GM18909 (cell line): ENCODE measurements around the gene CYP24A1.

ENCODE experiments used
- ATAC-seq: cut with Tn5 transposase; IDR thresholded peaks from one replicate; pipeline ENCODE4 v1.9.1; 2021; ENCODE audit warnings: mild to moderate bottlenecking; ENCODE audit not compliant: unreplicated experiment, poor library complexity

Gene CYP24A1

DNA sequence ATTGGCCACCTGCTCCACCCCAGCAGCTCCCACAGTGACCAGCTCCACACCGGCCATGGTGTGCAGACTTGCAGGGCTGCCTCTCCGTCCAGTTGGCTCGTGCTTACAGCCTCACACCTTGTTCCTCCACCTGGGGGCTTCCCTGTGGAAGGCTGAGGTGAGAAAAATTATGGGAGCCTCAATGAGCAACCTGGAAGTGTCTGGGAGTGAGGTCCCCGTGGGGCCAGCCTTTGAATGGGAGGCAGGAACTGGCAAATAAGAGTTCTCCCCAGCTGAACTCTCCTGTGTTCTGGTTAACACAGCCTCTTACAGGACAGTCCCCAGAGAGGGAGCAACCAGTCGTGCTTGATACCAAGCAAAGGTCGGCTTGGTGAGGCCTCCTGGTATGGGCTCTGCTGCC lies 30.3 kb upstream of the CYP24A1 start:
- ATAC-seq = no peak

DNA sequence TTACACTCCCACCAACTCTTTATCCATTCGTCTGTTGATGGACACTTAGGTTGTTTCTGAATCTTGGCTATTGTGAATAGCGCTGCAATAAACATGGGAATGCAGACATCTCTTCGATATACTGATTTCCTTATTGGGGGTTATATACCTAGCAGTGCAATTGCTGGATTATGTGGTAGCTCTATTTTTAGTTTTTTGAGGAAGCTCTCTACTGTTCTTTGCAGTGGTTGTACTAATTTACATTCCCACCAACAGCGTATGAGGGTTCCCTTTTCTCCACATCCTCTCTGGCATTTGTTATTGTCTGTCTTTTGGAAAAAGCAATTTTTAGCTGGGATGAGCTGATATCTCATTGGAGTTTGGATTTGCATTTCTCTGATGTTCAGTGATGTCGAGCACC lies 29.5 kb upstream of the CYP24A1 start:
- ATAC-seq = no peak

DNA sequence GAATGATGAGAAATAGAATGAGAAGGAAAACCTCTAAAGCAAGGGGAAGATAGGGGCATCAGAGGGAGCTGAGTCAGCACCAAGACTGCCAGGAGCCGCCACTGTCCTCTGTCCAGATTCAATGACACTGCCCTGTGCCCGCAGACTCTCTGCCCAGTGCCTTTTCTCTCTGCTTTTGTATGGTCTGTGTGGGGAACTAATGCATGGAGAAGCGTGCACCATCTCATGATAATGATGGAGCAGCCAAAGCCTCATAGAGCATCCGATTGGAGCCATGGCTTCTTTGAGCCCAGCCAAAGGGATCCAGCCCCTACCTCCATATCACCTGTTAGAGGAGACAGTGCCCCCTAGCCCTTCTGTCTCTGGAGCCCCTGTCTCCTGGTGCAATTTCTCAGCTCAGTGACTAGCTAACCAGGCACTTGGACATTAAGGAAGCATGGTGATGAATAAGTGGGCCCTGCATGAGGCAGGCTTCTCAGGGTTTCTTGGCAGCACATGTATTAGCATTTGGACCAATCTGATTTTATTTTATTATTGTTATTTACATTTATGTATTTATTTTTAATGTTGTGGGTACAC lies 27.6 kb upstream of the CYP24A1 start:
- no peak for ATAC-seq

DNA sequence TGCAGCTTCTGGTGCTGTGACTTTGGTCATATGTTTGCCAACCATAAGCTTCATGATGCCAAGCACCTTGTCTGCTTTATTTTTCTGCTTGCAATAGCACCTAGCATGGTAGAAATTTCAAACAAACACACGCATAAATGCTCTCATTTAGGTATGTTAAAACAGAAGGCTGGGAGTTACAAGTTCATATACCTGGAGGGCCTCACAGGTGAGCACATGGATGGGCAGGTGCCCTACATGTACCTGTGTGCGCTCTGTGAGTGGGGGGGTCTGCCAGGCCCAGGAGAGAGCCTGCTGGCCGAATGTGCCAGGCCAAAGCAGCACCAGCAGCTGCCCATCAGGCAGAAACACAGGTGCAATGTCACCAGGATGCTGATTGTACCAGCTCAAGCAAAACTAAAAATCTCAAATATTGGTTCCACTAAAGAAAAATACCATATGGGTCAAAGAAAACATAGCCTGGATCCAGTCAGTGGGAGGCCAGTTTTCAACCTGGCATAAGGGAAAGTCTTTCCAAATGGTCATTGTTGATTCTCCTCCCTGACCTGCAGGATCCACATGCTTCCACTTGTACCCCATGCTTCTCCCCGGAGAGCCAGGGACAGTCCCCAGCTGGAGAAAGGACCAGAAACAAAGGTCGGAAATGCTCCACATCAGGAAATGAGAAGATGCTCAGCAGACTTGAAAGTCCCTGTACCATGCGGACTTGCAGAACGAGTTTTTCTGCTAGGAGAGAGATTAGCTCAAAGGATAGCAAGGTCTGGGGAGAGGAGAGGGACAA lies 26.9 kb upstream of the CYP24A1 start:
- ATAC-seq = no peak

DNA sequence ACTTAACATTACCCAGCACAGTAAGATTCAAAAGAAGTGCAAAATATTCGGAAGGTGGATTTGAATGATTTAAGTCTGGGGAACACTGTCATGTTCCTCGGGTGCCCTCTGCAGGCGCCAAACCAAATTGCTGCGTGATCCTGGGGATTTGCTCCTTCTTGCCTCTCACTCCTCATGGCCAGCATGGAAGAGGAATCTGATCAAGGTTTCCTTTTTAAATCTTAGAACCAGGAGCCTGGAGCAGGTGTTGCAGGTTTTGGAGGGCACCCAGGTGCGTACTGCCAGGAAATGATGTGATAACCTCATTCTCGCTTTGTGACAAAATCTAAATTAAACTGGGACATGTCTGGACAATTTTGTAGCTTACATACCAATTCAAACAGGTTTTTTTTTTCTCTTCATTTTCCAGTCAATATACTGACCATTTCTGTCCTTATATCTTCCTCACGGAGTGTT lies 26.0 kb upstream of the CYP24A1 start:
- ATAC-seq = no peak

DNA sequence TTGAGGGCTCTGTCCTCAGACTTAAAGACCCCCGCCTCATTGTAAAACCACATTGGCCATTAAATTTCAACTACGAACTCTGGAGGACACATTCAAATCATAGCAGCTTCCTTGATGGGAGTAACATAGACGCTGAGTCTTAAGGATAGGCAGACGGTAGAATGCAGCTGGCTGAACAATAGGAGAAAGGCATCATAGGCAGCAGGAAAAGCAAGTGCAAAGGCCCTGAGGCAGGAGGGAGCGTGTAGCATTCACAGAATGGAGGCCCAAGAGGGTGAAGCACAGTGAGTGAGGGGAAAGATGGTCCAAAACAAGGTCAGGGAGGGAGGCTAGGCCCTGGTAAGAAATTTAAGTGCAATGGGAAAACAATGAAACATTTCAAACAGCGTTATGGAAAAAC lies 25.5 kb upstream of the CYP24A1 start:
- ATAC-seq = no peak

DNA sequence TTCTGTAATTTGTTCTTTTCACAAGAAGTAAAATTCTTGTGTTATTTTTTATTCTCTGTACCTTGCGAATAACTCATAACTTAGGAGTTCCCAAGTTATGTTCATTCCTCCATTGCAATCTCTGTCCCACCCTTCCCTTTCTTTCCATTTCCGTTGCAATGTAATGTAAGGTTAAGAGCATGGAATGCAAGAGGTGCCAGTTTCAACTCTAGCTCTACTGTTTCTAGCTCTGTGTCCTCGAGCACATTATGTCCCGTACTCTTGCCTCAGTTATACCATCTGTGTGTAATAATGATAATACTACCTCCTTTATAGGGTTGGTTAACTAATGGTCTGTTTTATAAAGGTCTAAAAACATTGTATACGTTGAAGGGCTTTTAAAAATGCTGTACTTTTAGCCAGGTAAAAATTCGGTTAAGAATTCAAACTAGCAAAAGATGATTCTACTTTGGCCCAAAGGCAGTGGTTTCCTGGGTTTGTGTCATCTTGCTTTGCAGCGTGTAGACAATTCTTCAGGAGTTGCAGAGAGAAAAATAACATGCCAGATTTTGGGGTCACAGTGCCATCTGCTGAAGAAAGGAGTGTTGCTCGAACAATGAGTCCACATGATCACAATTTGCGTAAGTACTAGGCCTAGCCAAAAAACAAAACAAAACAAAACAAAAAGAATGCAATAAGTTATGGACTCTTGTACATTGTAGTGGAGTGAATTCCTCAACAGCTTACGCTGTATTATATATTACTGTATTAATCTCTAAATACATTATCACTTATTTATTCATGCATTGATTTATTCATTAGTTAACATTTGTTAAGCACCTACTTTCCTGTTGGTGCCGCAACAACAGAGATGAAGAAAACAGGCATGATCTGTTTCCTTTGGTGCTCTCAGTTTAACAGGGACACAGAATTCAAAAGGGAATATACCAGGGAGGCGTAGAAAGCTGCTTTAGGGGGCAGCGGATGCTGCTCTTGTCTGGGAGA lies 24.1 kb upstream of the CYP24A1 start:
- no peak for ATAC-seq

DNA sequence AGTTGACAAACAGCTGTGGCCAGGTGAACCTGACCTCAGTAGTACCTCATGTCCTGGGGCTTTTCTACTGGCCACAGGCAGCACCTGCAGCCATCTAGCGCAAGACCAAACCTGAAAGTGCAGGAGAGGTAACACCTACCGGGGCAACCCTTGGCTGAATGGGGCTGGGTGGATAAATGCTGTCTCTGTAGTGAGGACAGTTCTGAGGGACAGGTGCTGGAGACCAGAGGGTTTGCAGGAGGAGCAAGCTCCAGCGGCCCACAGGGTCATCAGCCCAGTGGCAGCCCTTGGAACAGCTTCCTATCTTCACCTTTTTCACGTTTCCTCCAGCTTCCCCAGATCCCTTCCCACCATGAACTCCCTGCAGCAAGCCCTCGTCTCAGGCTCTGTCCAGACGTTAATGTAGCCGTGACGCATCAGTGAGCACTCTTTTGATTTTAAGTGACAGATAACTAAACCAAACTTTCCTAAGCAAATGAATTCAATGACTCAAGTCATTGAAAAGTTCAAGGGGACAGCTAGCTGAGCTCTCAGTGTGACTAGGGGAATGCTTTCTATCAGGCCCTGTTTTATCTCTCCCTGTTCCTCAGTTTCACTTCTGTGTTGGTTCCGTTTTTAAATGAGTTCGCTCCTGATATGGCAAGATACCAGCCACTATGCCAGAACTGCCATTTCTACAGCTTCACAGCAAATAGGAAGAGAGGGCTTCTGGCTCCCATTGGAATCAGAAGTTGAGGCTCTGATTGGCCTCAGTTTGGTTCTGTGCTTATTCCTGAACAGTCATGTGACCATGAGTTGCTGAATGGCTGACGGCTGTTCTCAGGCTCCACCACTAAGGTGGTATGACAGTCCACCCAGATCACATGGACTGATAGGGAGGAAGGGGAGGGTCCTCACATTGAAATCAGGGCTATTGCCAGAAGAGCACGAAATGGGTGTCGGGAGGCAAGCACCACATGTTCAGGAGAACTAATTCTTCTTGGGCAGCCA lies 22.0 kb upstream of the CYP24A1 start:
- ATAC-seq = no peak

DNA sequence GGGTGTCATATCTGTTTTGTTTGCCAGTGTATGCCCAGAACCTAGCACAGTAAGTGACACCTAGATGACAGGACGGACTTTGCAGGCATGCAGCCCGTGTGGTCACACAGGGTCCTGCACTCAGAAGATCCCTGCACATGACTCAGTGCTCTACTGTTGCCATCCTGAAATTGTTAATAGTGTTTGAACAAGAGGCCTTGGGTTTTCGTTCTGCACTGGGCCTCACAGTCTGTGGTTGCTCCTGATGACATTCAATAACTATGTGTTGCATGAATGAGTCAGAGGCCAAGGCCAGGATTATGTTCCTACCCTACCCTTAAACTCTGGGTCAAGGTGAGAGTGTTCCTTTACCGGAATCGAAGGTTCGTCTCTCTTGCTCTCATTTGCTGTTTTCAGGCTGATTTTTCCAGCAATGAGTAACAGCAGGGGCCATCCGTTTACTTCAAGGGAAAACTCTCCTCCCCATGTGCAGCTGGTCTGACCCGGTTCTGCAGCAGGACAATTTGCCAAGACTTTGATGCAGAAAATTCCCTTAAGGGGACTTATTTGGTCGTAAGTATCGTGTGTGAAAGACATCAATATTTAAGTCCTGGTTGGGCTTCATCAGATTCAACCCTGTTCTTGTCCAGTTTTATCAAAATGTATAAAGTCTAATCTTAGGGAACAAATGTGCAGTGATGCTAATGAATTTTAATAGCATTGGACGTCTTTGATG lies 21.1 kb upstream of the CYP24A1 start:
- ATAC-seq = no peak

DNA sequence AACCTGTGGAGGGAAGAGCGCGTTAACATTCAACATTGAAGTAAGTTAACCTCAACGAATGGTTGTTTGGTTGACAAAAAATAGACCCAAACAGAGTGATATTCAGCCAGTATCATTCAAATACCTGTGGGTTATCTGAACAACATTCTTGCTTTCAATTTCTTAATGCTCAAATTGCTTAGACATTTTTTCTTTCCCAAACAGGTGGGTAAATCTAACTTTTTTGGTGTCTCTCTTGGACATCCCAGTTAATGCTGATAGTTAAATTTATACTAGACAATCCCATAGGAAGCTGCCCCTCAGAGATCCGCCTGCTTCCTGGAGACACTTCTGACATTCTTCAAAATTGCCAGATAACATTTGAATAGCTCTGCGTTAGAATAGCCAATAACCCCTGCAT lies 20.0 kb upstream of the CYP24A1 start:
- ATAC-seq = no peak

DNA sequence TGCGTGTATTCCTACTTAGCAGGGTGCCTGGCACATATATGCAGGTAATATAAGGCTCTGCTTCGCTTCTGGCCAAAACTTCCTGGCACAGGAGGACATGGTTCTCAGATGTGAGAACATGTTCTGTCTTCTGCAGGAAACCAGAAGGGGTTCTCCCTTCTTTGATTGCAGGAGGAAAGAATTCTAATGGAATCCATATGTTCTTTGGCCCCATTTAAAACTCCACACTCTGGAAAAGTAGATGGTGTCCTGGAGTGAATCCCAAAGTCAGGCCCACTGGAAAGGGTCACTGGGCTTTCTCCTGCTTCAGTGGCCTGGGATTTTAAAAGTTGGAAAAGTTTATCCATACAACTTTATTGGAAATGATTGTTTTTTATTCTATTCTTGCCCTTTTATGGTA lies 16.4 kb upstream of the CYP24A1 start:
- no peak for ATAC-seq

DNA sequence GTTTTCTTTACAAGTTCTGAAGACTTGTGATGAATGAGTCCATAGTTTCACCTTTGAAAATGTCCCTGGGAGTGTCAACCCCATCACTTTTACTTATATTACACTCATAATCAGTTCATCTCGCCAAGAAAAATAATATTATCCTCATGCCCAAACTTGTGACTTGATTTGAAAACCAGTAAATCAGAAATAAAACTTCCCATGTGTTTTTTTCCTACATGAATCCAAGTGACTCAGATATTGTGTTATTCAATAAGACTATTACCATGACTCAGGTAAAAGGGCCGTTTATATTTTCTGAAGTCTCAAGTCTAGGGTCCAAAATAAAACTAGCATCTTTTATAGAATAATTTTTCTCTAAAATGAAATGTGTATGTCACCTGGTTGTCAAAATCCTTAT lies 15.8 kb upstream of the CYP24A1 start:
- ATAC-seq = no peak

DNA sequence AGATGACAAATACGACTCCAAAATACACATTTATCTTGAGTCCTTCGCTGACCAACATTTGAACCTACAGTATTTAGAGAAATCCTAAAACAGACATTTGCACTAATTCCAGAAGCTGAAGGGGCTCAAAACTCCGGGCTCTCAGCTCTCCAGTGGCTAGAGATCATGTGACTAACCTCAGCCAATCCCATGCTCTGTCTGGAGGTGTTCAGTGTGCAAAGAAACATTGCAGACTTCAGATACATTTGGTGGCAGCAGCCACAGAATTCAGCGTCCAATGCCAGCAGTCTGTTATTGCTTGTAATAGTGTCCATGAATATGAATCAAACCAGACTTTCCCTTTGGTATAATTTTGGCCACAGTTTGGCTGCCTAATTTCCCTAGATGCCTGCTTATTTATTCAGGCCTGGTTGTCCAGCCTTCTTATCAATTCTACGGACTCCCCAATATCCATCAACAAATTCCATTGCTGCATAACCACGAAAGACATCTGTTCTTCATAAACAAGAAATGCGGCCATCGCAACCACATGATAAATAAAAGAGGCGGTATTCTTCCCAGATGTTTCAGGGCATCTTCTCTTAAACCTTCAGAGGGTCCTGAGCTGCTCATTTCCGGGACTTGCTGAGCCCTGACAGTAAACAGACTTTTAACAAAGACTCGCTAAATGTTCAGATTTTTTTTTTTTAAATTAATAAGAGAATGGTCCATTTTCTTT lies 14.5 kb upstream of the CYP24A1 start:
- ATAC-seq = no peak

DNA sequence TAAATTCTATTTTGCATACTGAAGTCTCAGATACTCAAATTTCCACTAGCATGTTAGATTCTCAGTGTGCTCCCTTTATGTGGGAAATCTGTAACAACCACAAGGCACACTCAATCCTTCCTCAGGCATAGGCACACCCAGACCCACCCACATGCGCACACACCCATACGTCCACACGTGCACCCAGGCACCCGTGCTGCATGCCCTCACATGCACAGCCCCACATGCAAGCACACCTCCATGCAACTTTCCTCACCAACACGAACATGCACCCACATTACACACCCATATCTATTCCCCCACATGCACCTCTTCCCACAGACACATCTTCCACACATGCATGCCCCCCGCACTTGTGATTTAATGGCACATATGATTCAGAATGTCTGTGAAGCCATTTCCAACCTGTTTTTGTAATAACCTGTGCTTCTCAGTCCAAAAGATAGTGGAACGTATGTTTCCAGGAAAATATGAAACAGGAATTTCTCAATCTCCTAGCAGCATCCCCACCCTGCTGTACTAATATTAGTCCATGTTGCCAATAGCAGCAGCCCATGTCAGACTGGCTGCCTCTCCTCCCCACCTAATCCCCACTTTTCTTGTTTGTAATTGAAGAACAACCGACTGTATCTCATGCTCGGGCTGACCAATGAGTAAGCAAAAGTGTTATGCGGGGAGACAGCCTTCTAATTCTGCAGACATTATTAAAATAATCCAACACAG lies 11.3 kb upstream of the CYP24A1 start:
- no peak for ATAC-seq

DNA sequence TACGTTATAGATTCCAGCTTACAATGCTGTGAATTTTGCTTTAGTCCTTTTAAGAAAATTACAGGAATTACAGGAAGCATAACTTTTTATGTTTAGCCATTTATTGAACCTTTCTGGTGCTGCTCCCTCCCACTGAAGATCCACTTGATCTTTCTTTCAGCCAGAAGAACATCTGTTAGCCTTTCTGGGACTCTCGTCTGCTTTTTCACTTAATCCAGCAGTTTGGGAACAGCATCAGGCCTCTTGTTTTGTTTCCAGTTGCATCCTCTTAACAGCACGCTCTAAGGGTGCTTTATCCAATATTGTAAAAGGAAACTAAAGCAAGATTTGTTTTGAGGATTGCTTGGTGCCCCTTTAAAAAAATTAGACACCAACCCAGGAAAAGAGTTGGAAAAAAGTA lies 10.3 kb upstream of the CYP24A1 start:
- no peak for ATAC-seq

DNA sequence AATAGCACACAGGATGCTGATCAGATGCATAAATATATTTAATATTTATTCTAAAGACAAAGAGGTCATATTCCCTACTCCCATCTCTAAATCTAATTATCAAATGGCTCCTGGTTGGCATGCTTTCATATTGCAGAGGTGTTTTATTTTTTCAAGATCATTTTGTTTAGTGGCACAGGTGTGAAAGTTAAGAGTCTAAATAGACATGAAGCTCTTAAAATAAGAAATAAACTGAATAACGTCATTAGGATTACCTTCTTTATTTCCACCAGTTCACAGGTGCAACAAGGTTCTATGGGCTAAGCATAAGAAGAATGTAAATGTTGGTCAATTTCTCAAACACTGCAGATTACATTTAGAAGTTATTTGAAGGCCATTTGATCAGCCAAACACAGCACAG lies 7.1 kb upstream of the CYP24A1 start:
- ATAC-seq = no peak

DNA sequence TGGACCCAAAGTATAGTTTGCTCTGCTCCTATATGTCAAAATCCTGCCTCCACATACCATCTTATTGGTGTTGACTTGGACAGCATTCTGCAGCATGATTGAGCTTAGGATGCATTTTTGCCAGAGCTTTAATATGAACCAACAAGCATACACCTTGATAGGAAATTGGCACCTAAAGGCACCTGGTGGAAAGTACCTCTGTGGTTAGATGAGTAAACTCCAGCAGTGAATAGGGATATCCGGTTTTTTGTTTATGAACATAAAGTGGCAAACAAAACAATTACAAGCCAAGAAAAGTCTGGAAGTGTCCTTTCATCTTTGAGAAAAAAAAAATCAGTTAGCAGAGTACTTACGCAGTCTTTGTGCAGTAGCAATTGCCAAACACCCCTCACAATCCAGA lies 6.2 kb upstream of the CYP24A1 start:
- ATAC-seq = no peak

DNA sequence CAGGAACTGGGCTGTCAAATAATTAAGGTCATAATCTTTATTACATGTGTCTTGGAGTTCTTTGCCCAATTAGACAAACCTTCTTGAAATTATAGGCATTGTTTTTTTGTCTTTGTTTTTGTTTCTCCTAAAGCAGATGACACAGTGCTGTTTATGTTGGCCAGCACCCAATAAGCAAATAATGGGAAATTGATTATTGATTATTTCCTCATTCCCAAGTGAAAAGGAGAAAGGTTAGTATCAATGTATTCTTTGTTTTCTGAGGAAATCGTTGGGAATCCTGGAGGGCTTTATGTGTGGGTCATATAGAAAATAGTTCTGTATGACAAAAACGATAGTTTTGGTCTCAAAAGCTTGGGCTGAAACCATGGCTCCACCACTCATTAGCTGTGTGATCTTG lies 4.5 kb upstream of the CYP24A1 start:
- ATAC-seq = no peak
